Gastroesophageal sphincter (tissue), 3 donors: ENCODE results near the gene TXNDC11.

ENCODE experiments used
- CTCF ChIP-seq, 4 experiments: fragments of 200-600 bp in 2 of 4; fragments of 450-650 bp in 2 of 4; sonication (generic) in 1 of 4; IDR thresholded peaks; one replicate each; pipeline ENCODE4 v1.5.1; 2017 to 2019; ENCODE audit warnings: antibody characterized with exemption in 4 of 4, mild to moderate bottlenecking in 2 of 4, moderate library complexity in 2 of 4
- EP300 ChIP-seq: sonication (generic); formaldehyde crosslinking; IDR thresholded peaks from one replicate; pipeline ENCODE4 v1.6.1; 2017; ENCODE audit warnings: antibody characterized with exemption, mild to moderate bottlenecking
- POLR2AphosphoS5 ChIP-seq: sonication (generic); formaldehyde crosslinking; IDR thresholded peaks from one replicate; pipeline ENCODE4 v1.6.1; 2017; ENCODE audit warnings: antibody characterized with exemption

GRCh38 chr16:11672206-11673090, 70.2 kb downstream of the TXNDC11 start:
- no peak for TF ChIP-seq CTCF (IDR thresholded peaks at IDR 0.05)
- TF ChIP-seq EP300, result no peak
- TF ChIP-seq POLR2AphosphoS5, result no peak
